Heart left ventricle (tissue), 16 donors: ENCODE results near the gene KCP. TPM values are rescaled to one million over a fixed set of nuclear protein-coding genes. Genes with fewer than 3 reads are reported as not detected.

ENCODE experiments used
- ATAC-seq, 4 donors: fragments of 200-7000 bp; cut with Tn5 transposase; one replicate each; pipeline ENCODE4 v1.9.1; 2020 to 2022; ENCODE audit warnings: moderate library complexity in 4 of 4, mild to moderate bottlenecking in 3 of 4, moderate number of reproducible peaks in 1 of 4
- DNase-seq, 5 donors: peaks; one replicate each; pipeline ENCODE4 v3.0.0-alpha.2; 2020
- H3K27ac ChIP-seq, 12 donors: fragments of 200-600 bp; sonication (generic) in 4 of 12; one replicate each; pipeline versions ENCODE4 v1.5.0 to v1.8.0; 2016 to 2022; ENCODE audit warnings: mild to moderate bottlenecking in 2 of 12
- H3K27me3 ChIP-seq, 9 donors: fragments of 200-600 bp; sonication (generic) in 2 of 9; one replicate each; pipeline versions ENCODE4 v1.5.1 to v1.8.0; 2016 to 2022; ENCODE audit warnings: mild to moderate bottlenecking in 3 of 9
- H3K36me3 ChIP-seq, 9 donors: fragments of 200-600 bp; sonication (generic) in 2 of 9; one replicate each; pipeline versions ENCODE4 v1.5.0 to v1.8.0; 2018 to 2022; ENCODE audit warnings: mild to moderate bottlenecking in 2 of 9
- H3K4me1 ChIP-seq, 12 donors: fragments of 200-600 bp; sonication (generic) in 4 of 12; one replicate each; pipeline versions ENCODE4 v1.5.0 to v1.8.0; 2016 to 2022; ENCODE audit warnings: mild to moderate bottlenecking in 3 of 12
- H3K4me3 ChIP-seq, 12 donors: fragments of 200-600 bp; sonication (generic) in 4 of 12; one replicate each; pipeline versions ENCODE4 v1.5.0 to v1.8.0; 2017 to 2022; ENCODE audit warnings: mild to moderate bottlenecking in 9 of 12, moderate library complexity in 4 of 12
- H3K9me3 ChIP-seq, 12 donors: fragments of 200-600 bp; sonication (generic) in 4 of 12; one replicate each; pipeline versions ENCODE4 v1.5.0 to v1.8.0; 2016 to 2022; ENCODE audit warnings: mild to moderate bottlenecking in 1 of 12
- POLR2A ChIP-seq, 2 donors: fragments of 450-650 bp; IDR thresholded peaks; one replicate each; pipeline ENCODE4 v1.6.1; 2017; ENCODE audit warnings: antibody characterized with exemption in 2 of 2, mild to moderate bottlenecking in 2 of 2, moderate library complexity in 2 of 2
- WGBS, 4 donors: extraction: QIAGEN DNeasy Blood & Tissue Kit in 2 of 4; methylation state at CpG; one replicate each; pipeline versions ENCODE4 v1.1.5 to v1.1.7; 2013 to 2018; 5-methylcytosine and 5-hydroxymethylcytosine counted together
- intact Hi-C, 10 donors: fragments of 100-400 bp; cut with DNase I; formaldehyde crosslinking; loops; one replicate each; pipeline versions ENCODE4 v1.11.1 to v1.14.2; 2022
- polyA plus RNA-seq, 2 donors: library from polyadenylated mRNA; stranded (reverse); fragments of 200-250 nt; gene quantifications; one replicate each; pipeline ENCODE4 v1.2.3, GENCODE V29; 2013
- total RNA-seq, 9 donors: library from RNA; depleted of rRNA in 2 of 9; stranded (reverse); fragments of >200 nt in 2 of 9; fragmentation: NEBNext Ultra II Directional in 3 of 9; extraction: Animal tissue kit (Norgen Biotek cat#: 25700) in 3 of 9; gene quantifications; one replicate each; pipeline versions ENCODE4 v1.1.0 to v1.2.4, GENCODE V29; 2016 to 2023
- TF ChIP-seq, protein P1 (sequence below), 12 donors: fragments of 200-600 bp; sonication (generic) in 4 of 12; IDR thresholded peaks; one replicate each; pipeline versions ENCODE4 v1.5.0 to v1.8.0; 2018 to 2022; ENCODE audit warnings: antibody characterized with exemption in 12 of 12, mild to moderate bottlenecking in 5 of 12
- donor health status: ischemic (EF 13 %, LVEDD 7.1; RV severe dilation, severe dysfunction).
- donor health status: healthy with polysubstance abuse.
- donor health status: DM: no; HTN: yes; CAD: no.
- donor health status: DM: no; HTN: no; CAD: no.
- donor health status: ischemic (EF 25% LVEDD 6.9; RV normal size, moderate dysfunction).
- donor health status: ischemic (EF 25% LVEDD 5.7; RV mildly dilated, moderate dysfunction).
- donor health status: healthy.
- donor health status: DM: yes; HTN: yes; CAD: no.
- donor health status: ischemic (EF 35%, LVEDD 5.7; RV mildly dilated, moderate dysfunction).
- donor health status: nonischemic (EF 11% LVEDD 7.7; RV severe dilation, severe dysfunction).
- donor health status: DM: yes; HTN: yes; CAD: no.
- donor health status: PGD.
- donor health status: ischemic (EF 29% LVEDD 5.4; RV normal size, mild dysfunction).
- donor health status: nonischemic (EF 23%, LVEDD 6.1; RV moderate dilation, normal function).

The KCP gene
- total and polyA plus RNA-seq, 11 donors: 0.14 to 1.3 (median 0.29) TPM; not detected in 1

DNA sequence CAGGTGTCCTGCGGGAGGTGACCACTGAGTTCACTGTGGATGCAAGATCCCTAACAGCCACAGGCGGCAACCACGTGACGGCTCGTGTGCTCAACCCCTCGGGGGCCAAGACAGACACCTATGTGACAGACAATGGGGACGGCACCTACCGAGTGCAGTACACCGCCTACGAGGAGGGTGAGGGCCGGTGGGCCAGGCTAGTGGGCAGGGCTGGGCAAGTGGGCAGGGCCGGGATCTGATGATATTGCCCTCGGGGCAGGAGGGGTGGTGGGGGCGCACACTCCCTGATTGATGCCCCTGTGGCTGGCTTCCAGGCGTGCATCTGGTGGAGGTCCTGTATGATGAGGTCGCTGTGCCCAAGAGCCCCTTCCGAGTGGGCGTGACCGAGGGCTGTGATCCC lies 64.5 kb downstream of the KCP start:
- WGBS, 4 donors: 75 to 84% (median 82%) methylated on average over 11 to 19 of the region's 19 CpGs
- ATAC-seq: peak in 1 of 4 donors; percentile 0
- TF ChIP-seq, protein P1, sequence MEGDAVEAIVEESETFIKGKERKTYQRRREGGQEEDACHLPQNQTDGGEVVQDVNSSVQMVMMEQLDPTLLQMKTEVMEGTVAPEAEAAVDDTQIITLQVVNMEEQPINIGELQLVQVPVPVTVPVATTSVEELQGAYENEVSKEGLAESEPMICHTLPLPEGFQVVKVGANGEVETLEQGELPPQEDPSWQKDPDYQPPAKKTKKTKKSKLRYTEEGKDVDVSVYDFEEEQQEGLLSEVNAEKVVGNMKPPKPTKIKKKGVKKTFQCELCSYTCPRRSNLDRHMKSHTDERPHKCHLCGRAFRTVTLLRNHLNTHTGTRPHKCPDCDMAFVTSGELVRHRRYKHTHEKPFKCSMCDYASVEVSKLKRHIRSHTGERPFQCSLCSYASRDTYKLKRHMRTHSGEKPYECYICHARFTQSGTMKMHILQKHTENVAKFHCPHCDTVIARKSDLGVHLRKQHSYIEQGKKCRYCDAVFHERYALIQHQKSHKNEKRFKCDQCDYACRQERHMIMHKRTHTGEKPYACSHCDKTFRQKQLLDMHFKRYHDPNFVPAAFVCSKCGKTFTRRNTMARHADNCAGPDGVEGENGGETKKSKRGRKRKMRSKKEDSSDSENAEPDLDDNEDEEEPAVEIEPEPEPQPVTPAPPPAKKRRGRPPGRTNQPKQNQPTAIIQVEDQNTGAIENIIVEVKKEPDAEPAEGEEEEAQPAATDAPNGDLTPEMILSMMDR (IDR thresholded peaks at IDR 0.05): no peak
- TF ChIP-seq POLR2A (IDR thresholded peaks at IDR 0.05): no peak
- no peaks in the 10 kb centered on the region for H3K9me3 ChIP-seq
- no peak overlapping the region for H3K4me3 ChIP-seq
- intact Hi-C loops: no loop called here
- DNase-seq: no peak
- peaks cover 0 to 4% (median 0%) of the 10 kb centered on the region in 12 donors for H3K4me1 ChIP-seq
- peak overlapping the region in 1 of 12 donors; percentile 47 for H3K27ac ChIP-seq
- H3K36me3 ChIP-seq: peaks cover 0 to 100% (median 97%) of the 10 kb centered on the region in 9 donors
- H3K27me3 ChIP-seq: no peaks in the 10 kb centered on the region

DNA sequence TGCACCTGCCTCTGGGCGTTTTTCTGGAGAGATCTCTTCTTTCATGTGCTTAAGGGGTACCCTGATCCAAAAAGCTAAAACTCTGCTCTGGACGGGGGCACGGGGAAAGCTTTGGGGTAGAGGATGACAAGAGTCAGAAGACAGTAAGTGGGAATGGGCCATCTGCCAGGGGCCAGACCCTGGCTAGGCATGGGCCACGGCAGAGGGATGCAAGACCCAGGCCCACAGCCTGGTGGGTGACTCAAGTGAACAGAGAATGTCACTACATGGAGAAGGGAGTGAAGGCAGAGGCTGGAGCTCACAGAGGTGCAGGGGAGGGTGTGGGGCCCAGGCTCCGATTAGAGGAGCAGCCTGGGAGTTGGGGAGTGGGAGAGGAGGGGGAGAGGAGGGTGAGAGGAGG lies 65.0 kb downstream of the KCP start:
- 75 to 83% (median 78%) methylated on average over 5 of the region's 5 CpGs for WGBS, 4 donors
- Histone ChIP-seq H3K4me3 (no peak overlapping the region), H3K27ac (peak overlapping the region in 2 of 12 donors; percentile 9 to 51), H3K9me3 (no peaks in the 10 kb centered on the region), H3K4me1 (peaks cover 0 to 4% (median 0%) of the 10 kb centered on the region in 12 donors), H3K27me3 (no peaks in the 10 kb centered on the region), H3K36me3 (peaks cover 0 to 100% (median 96%) of the 10 kb centered on the region in 9 donors)
- ATAC-seq: no peak
- peak in 1 of 5 donors; percentile 54 for DNase-seq
- intact Hi-C loops: no loop called here
- TF ChIP-seq, protein P1 (IDR thresholded peaks at IDR 0.05): no peak
- TF ChIP-seq POLR2A (IDR thresholded peaks at IDR 0.05): no peak

DNA sequence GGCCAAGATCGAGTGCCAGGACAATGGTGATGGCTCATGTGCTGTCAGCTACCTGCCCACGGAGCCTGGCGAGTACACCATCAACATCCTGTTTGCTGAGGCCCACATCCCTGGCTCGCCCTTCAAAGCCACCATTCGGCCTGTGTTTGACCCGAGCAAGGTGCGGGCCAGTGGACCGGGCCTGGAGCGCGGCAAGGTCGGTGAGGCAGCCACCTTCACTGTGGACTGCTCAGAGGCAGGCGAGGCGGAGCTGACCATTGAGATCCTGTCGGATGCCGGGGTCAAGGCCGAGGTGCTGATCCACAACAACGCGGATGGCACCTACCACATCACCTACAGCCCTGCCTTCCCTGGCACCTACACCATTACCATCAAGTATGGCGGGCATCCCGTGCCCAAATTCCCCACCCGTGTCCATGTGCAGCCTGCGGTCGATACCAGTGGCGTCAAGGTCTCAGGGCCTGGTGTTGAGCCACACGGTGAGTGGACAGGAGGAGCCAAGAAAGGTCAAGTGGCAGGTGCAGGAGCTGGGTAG lies 65.7 kb downstream of the KCP start:
- Histone ChIP-seq H3K4me1 (peaks cover 0 to 10% (median 0%) of the 10 kb centered on the region in 12 donors), H3K27ac (peak overlapping the region in 2 of 12 donors; percentile 9 to 38), H3K9me3 (no peaks in the 10 kb centered on the region), H3K27me3 (no peaks in the 10 kb centered on the region), H3K36me3 (peaks cover 0 to 100% (median 96%) of the 10 kb centered on the region in 9 donors), H3K4me3 (no peak overlapping the region)
- peak in 1 of 5 donors; percentile 52 for DNase-seq
- TF ChIP-seq, protein P1 (IDR thresholded peaks at IDR 0.05): no peak
- TF ChIP-seq POLR2A (IDR thresholded peaks at IDR 0.05): no peak
- ATAC-seq: no peak
- intact Hi-C loops: no loop called here
- 92 to 96% (median 93%) methylated on average over 18 to 25 of the region's 25 CpGs for WGBS, 4 donors

DNA sequence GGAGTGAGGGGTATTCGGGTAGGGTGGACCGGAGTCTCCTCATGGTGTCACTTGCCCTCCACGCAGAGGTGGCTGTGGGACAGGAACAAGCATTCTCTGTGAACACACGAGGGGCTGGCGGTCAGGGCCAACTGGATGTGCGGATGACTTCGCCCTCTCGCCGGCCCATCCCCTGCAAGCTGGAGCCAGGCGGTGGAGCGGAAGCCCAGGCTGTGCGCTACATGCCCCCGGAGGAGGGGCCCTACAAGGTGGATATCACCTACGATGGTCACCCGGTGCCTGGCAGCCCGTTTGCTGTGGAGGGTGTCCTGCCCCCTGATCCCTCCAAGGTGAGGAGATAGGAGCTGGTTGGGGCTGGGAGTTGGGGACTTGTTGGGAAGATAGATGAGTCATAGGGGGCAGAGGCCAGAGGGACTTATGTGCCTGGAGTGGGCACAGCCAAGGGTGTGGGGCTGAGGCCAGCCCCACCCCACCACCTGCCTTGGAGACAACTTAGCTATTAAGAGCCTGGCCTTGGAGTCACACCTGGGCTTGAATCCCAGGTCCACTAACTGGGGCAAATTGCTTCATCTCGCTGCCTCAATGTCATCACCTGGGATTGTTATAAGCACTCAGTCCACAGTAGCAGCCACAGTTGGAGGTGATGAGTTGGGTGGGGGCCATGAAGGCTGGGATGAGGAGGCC lies 66.4 kb downstream of the KCP start:
- peaks cover 0 to 16% (median 0%) of the 10 kb centered on the region in 12 donors for H3K4me1 ChIP-seq
- H3K4me3 ChIP-seq: no peak overlapping the region
- 76 to 91% (median 85%) methylated on average over 10 to 17 of the region's 17 CpGs for WGBS, 4 donors
- DNase-seq (peak in 1 of 5 donors; percentile 67), ATAC-seq (no peak)
- TF ChIP-seq, protein P1 (IDR thresholded peaks at IDR 0.05): no peak
- TF ChIP-seq POLR2A (IDR thresholded peaks at IDR 0.05): no peak
- intact Hi-C loops: no loop called here
- peak overlapping the region in 1 of 12 donors; percentile 38 for H3K27ac ChIP-seq
- no peaks in the 10 kb centered on the region for H3K9me3 ChIP-seq
- H3K27me3 ChIP-seq: no peaks in the 10 kb centered on the region
- peaks cover 0 to 100% (median 96%) of the 10 kb centered on the region in 9 donors for H3K36me3 ChIP-seq
